Liver (tissue), 3 donors: ENCODE data around the gene SMIM24.

Source experiments
- ATF3 ChIP-seq: IDR thresholded peaks from 2 replicates; pipeline ENCODE4 v1.6.1; 2016; ENCODE audit warnings: antibody characterized with exemption
- CTCF ChIP-seq: fragments of 150-350 bp; IDR thresholded peaks from 2 replicates; pipeline ENCODE4 v1.5.1; 2017; ENCODE audit warnings: improper control_type of control experiment, low read depth, low read length; ENCODE audit not compliant: missing input control
- JUND ChIP-seq, 2 donors: IDR thresholded peaks; 2 replicates each; pipeline ENCODE4 v1.6.1; 2016; ENCODE audit warnings: antibody characterized with exemption in 2 of 2
- RAD21 ChIP-seq, 2 donors: IDR thresholded peaks; 2 replicates each; pipeline ENCODE4 v1.6.1; 2016; ENCODE audit warnings: antibody characterized with exemption in 2 of 2, mild to moderate bottlenecking in 2 of 2
- YY1 ChIP-seq: IDR thresholded peaks from 2 replicates; pipeline ENCODE4 v1.6.1; 2016; ENCODE audit warnings: antibody characterized with exemption, mild to moderate bottlenecking
- donor health status: healthy.
- donor health status: healthy.

- TF ChIP-seq RAD21 (IDR thresholded peaks at IDR 0.05) (no peak), ATF3 (no peak), JUND (IDR thresholded peaks at IDR 0.05) (no peak), CTCF (no peak), YY1 (no peak)
Measured at GRCh38 chr19:3463714-3464586, 16.4 kb downstream of the SMIM24 start.
